GM13976 (cell line): ENCODE measurements around the gene SIRPA.

Source experiments
- DNase-seq: peaks from one replicate; pipeline ENCODE4 v3.0.0; 2012; ENCODE audit warnings: low spot score
- in situ Hi-C: fragments of 300-500 bp; cut with MboI; formaldehyde crosslinking; loops from one replicate; pipeline ENCODE4 v1.12.0; 2022; ENCODE audit warnings: low sequenced_read_pairs, mixed read lengths, inconsistent platforms; ENCODE audit not compliant: unreplicated experiment
- TF ChIP-seq, protein P1 (sequence below): IDR thresholded peaks from 2 replicates; pipeline ENCODE4 v1.5.1; 2012; ENCODE audit warnings: borderline replicate concordance, mild to moderate bottlenecking; ENCODE audit not compliant: insufficient read depth; ENCODE audit errors: extremely low read depth, missing control alignments, control extremely low read depth

The SIRPA gene

DNA sequence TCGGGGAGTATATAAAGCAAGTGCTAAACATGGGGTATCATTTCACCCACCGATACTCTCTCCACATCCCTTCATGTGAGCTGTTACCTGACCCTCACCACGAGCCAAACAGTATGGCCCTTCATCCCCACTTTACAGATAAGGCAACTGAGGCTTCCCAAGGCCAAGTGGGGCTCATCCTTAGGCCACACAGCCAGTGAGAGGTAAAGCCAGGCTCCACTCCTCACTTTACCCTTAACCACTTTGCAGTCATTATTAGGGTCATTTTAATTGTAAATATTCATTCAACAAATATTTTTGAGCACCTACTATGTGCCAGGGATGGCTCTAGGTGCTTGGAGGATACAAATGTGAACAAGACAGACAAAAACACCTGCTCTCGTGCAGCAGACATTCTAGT lies 7.0 kb downstream of the SIRPA start:
- TF ChIP-seq, protein P1, sequence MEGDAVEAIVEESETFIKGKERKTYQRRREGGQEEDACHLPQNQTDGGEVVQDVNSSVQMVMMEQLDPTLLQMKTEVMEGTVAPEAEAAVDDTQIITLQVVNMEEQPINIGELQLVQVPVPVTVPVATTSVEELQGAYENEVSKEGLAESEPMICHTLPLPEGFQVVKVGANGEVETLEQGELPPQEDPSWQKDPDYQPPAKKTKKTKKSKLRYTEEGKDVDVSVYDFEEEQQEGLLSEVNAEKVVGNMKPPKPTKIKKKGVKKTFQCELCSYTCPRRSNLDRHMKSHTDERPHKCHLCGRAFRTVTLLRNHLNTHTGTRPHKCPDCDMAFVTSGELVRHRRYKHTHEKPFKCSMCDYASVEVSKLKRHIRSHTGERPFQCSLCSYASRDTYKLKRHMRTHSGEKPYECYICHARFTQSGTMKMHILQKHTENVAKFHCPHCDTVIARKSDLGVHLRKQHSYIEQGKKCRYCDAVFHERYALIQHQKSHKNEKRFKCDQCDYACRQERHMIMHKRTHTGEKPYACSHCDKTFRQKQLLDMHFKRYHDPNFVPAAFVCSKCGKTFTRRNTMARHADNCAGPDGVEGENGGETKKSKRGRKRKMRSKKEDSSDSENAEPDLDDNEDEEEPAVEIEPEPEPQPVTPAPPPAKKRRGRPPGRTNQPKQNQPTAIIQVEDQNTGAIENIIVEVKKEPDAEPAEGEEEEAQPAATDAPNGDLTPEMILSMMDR, result no peak
- DNase-seq, result no peak
- in situ Hi-C loops, result no loop called here

DNA sequence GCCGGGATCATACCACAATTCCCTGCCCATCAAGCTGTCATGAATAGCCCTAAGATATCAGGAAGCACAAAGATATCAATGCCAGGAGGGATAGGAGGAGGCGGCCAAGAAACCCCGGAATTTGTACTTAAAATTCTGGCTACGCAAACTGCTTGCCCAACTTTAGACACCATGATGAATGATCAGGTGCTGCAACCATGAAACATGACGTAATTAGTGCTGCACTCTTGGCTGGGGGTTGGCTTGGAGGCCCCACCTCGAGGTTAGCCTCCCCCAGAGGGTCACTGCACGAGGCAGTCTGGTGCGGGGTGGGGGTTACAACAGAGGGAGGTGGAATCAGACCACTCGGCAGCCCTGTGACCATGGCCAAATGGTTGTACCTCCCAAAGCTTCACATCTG lies 8.9 kb downstream of the SIRPA start:
- in situ Hi-C loops, result no loop called here
- no peak for DNase-seq
- TF ChIP-seq, protein P1, result no peak

DNA sequence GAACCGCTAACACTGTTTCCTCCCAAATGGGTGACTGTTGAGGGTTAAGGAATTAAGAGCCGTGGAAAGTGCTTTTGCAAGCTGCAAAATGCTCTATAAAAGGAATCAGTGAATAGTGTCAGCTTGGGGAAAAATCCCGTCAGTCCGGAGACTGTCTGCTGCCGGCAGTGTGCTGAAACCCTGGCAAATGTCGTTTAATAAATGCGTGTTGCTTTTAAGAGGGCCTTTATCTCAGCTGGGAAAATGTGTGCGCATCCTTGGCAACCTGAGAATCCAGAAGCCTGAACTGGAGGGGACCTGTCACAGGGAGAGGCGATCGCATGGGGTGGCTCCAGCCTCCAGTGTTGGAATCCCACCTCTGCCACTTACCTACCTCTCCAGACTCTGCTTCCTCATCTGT lies 9.8 kb downstream of the SIRPA start:
- DNase-seq, result no peak
- TF ChIP-seq, protein P1, result no peak
- in situ Hi-C loops, result no loop called here

DNA sequence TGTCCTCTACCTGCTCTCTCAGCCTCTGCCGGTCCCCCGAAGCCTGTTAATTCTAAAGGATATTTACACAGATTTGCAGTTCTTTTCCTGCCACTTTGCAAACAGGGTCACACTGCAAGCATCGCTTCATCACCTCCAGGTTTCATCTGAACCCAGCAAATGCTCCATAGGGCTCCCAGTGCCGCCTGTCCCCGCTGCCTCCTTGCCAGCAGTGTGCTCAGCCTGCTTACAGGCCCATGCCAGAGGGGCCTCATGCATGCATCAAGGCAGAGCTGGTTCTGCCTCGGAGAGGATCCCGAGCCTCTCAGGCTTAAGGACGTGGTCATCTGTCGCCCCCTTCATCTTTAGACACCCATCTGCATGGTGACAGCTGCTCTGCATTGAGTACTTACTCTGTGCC lies 10.5 kb downstream of the SIRPA start:
- TF ChIP-seq, protein P1, result no peak
- in situ Hi-C loops, result no loop called here
- no peak for DNase-seq

DNA sequence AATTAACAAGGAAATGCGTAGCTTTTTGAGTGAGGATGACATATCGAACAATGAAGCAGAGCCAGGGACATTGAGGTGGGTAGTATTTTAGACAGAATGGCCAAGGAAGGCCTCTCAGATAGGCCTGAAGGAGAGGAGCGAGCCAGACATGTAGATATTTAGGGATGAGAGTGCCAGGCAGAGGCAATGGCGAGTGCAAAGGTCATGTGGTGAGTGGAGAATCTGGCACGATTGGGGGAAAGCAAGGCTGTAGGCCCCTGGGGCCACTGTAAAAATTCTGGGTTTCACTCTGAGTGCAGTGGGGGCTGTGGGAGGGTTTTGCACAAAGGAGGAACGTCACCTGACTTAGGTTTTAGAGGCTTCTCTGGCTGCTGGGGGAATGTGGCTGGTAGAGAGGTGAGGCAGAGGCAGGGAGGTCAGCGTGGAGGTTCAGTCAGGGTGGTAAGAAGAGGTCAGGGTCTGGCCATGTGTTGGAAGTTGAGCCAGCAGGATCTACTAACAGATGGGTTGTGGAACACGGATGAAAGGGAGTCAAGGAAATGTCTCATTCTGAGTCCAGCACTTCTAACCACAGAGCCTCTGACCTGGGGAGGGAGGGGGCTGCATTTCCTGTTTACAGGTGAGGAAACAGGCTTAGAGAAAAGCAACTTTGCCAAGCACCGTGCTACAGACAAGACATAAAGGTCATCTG lies 11.3 kb downstream of the SIRPA start:
- in situ Hi-C loops, result no loop called here
- TF ChIP-seq, protein P1, result no peak
- no peak for DNase-seq

DNA sequence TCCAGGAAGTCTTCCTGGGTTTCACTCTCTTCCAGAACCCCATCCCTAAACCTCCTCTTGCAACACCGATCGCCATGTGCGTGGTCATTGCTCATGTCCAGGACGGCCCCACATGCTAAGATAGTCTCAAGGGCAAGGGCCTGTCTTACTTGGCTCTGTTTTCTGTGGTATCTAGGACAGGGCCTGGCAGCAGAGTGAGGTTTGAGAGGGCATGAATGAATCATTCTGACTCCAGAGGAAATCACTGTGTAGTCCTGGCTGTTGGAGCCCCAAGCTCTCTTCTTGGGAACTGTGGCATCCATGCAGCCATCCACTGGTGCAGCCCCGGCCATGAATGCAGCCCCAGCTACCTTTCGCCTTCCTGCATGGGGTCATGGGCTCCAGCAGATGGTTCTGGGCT lies 12.4 kb downstream of the SIRPA start:
- no peak for DNase-seq
- TF ChIP-seq, protein P1, result no peak
- in situ Hi-C loops, result no loop called here

DNA sequence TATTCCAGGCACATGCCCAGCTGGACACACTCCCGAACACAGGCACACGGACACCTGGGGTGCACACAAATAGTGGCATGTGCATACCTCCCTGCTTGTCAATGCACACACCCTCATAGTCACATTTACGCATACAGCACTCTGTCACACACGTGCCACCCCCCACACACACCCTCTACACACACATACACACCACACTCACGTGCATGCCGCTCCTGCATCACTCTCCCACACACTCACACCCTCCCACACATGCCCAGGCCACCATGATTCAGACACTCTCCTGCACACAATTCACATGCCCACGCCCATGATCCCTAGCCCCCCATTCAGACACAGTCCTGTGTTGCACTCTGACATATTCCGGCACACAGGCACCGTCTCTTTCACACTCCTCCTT lies 13.0 kb downstream of the SIRPA start:
- TF ChIP-seq, protein P1, result no peak
- in situ Hi-C loops, result no loop called here
- no peak for DNase-seq
